Retinal pigment epithelial cell (primary cell): ENCODE measurements around the gene PRKG1.

ENCODE experiments used
- DNase-seq: peaks from one replicate; pipeline ENCODE4 v3.0.0-alpha.2; 2010; ENCODE audit warnings: low read depth
- H3K4me3 ChIP-seq: 2 replicates; pipeline ENCODE4 v1.5.1; 2011; ENCODE audit warnings: mild to moderate bottlenecking, low read length, control low read depth, moderate library complexity
- TF ChIP-seq, protein P1 (sequence below): conservative IDR thresholded peaks from 2 replicates; pipeline ENCODE4 v1.5.1; 2011; ENCODE audit warnings: low read depth, low read length, control low read depth, inconsistent platforms

PRKG1 gene

DNA sequence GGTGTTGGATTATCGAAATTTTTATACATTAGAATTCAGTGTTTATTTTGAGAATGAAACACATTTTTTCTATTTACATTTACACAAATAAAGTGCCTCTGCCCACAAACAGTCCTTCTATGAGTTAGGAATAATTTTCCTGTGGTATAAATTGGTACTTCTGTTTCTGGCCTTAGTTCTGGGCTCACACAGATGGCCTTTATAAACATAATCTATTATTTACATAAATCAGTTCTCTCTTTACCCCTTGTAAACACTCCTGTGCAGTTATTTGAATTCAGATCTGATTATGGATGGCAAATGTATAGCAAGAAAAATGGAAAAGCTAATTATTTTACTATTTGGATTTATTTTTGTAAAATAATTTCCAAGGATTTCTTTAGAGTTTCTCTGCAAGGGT lies 143.2 kb downstream of the PRKG1 start:
- no peak for DNase-seq
- TF ChIP-seq, protein P1, sequence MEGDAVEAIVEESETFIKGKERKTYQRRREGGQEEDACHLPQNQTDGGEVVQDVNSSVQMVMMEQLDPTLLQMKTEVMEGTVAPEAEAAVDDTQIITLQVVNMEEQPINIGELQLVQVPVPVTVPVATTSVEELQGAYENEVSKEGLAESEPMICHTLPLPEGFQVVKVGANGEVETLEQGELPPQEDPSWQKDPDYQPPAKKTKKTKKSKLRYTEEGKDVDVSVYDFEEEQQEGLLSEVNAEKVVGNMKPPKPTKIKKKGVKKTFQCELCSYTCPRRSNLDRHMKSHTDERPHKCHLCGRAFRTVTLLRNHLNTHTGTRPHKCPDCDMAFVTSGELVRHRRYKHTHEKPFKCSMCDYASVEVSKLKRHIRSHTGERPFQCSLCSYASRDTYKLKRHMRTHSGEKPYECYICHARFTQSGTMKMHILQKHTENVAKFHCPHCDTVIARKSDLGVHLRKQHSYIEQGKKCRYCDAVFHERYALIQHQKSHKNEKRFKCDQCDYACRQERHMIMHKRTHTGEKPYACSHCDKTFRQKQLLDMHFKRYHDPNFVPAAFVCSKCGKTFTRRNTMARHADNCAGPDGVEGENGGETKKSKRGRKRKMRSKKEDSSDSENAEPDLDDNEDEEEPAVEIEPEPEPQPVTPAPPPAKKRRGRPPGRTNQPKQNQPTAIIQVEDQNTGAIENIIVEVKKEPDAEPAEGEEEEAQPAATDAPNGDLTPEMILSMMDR = no peak
- no peak overlapping the region for H3K4me3 ChIP-seq

DNA sequence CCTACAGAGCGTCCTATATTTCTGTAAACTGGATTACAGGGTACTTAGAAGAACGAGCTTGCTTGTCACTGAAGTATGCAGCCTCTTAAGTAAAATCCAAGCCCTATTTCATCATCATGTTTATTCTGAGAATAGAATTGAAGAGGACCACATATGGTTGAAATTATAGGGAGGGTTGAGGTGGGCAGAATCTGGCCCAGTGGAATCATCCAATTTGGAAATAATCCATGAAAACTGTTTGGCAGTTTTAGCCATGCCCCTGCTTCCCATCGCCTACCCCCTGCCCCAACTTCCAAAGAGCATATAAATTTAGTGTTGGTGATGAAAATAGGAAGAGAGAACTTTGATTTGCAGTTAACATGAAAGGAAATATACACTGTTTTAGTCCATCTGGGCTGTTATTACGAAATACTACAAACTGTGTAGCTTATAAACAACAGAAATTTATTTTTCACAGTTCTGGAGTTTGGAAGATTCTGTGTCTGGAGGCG lies 150.4 kb downstream of the PRKG1 start:
- H3K4me3 ChIP-seq = no peak overlapping the region
- TF ChIP-seq, protein P1 = no peak
- DNase-seq = no peak

DNA sequence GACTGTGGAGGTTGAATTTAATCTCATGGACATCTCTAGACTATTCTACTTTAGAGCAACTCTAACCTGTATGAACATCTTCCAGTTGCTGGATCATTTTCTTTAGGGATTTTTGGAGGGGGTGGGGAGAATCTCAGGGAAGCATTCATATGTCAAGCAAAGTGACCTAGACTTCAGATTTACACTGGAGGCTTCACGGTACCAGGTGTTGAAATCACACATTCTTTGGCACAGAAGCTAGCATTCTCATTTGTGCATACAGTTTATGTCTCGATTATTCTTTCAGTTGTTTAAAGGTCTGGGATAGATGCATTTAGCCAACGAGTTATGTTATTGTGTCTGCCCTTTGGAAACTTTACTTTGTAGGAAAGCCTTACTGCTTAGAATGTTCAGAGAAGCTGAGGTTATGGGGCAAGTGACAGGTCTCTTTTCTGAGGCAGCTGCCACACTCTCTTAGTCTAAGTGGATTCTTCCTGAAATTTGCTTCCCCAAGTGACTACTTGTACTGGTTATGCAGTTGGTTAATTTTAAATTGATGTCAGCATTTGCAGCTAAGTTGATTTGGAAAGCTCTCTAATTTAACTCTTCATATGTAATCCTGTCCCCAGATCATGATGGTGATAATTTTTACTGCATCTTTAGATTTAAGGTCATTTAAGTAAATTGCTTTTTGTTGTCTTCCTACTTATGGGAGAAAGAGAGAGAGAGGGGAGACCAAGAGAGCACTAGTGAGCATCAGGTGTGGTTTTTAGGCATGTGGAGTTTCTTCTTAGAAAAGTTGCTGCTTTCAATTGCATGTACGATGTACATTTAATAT lies 153.8 kb downstream of the PRKG1 start:
- no peak overlapping the region for H3K4me3 ChIP-seq
- DNase-seq = no peak
- TF ChIP-seq, protein P1 = no peak

DNA sequence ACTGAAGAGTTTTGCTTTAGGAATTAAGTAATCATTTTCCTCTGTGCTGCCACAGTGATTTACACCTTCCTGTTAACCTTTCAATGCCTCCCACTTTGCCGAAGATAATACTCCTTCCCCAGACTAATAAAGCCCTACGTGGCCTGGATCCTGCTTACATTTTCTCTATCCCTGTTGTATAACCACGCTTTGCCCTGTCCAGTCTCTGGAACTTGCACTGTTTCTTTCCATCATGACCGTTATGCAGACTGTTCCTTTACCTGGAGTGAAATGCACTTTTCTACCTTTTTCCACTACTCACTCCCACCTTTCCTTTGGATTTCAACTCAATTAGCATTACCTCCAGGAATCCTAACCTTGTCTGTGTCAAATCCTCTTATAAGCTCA lies 154.4 kb downstream of the PRKG1 start:
- no peak for DNase-seq

DNA sequence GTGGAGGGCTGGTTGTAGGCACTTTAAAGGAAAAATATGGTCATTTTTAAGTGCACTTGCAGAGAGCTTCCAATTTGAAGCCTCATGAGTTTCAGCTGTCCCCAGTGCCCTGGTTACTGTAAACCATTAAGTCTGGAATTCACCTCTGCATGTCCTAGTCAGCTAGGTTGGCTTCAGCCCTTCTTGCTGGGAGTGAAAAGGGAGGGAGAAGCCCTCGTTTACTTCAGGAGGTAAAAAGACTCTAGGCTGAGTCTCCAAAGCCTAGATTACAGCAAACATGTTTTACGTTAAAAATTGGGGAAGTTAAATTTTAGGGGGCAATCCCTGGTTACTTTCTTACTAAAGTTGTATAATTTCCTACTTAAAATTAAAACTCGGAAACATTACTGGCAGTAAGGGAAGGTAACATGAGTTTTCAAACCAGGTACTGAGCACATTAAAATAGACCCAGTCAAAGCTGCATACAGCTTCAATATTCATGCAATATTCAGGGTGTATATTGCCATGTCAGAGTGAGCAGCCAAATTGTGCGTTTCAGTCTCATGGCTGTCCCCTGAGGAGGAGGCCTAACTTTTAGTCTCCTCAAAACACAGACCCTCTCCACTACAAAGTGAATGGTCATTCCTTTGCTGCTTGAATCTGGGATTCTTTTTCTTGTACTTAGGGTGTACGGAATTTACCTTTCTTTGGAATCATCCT lies 156.7 kb downstream of the PRKG1 start:
- DNase-seq = no peak
- no peak overlapping the region for H3K4me3 ChIP-seq
- TF ChIP-seq, protein P1 = no peak

More for the DNA sequence above, 154.4 kb downstream of the PRKG1 start:
- H3K4me3 ChIP-seq = no peak overlapping the region
- TF ChIP-seq, protein P1 = no peak

DNA sequence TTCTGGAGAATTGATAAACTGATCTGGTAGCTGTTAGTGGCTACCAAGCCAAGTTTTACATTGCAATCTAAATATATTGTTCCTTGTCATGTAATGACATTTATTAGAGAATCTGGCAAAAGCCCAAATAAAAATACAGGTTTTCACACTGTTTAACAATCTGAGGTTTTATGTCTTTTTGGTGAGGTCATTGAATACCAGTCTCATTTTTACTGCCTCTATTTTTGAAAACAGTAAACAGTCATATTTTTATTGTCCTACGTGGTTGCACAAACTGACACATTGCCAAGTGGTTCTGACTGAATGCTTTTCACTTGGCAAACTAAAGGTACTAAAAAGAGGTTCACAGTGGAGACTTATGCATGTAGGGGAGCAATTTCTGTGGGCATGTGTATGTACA lies 157.5 kb downstream of the PRKG1 start:
- H3K4me3 ChIP-seq = no peak overlapping the region
- TF ChIP-seq, protein P1 = no peak
- DNase-seq = no peak
